HCT116 (cell line): ENCODE measurements around the gene CEACAM19. TPM values are rescaled to one million over a fixed set of nuclear protein-coding genes. Genes with fewer than 3 reads are reported as not detected.

Source experiments
- ATAC-seq: fragments of 200-7000 bp; cut with Tn5 transposase; 2 replicates; pipeline ENCODE4 v1.9.1; 2020; ENCODE audit warnings: mild to moderate bottlenecking, moderate library complexity
- BruUV-seq: library from RNA; stranded (reverse); fragments of 400-500 nt; replicated peaks from 2 replicates; lab custom pipeline; 2021; lab: Mats Ljungman, UMichigan
- CTCF ChIA-PET: fragments of 300-600 bp; sonication (Branson Sonifier 250); formaldehyde crosslinking; loops from one replicate; lab custom pipeline; 2021; ENCODE audit warnings: antibody characterized with exemption; lab: Charles Lee
- POLR2A ChIA-PET: fragments of 300-600, 350-600 bp; sonication (Branson Sonifier 250); formaldehyde crosslinking; loops from one replicate; lab custom pipeline; 2021; ENCODE audit warnings: antibody characterized with exemption; lab: Charles Lee
- RAD21 ChIA-PET, 2 experiments: fragments of 300-600 bp; sonication (Branson Sonifier 250); formaldehyde crosslinking; loops; one replicate each; lab custom pipeline; 2023; ENCODE audit warnings: low total read pairs in 2 of 2; ENCODE audit not compliant: uncharacterized antibody in 2 of 2, unreplicated experiment in 2 of 2, low non-redundant PET in 1 of 2; lab: Charles Lee
- DNase-seq: peaks from one replicate; pipeline ENCODE4 v3.0.0-alpha.2; 2010; ENCODE audit warnings: low read depth, low spot score
- H2AFZ ChIP-seq: fragments of 200-600 bp; shearing (Covaris generic), sonication (generic); 2 replicates; pipeline ENCODE4 v1.6.1; 2017; ENCODE audit warnings: low read depth, mixed run types, mixed read lengths, antibody characterized with exemption, low read length; ENCODE audit not compliant: poor library complexity, severe bottlenecking
- H3K27ac ChIP-seq: 2 replicates; pipeline ENCODE4 v1.5.1; 2012; ENCODE audit warnings: low read depth, low read length
- H3K27me3 ChIP-seq: fragments of 200-600 bp; sonication (generic); 2 replicates; pipeline ENCODE4 v1.6.1; 2016; ENCODE audit warnings: mixed run types, low read length, mixed read lengths; ENCODE audit not compliant: insufficient read depth
- H3K36me3 ChIP-seq, 2 experiments: fragments of 200-500 bp in 1 of 2; fragments of 200-600 bp in 1 of 2; sonication (Bioruptor generic) in 1 of 2; sonication (generic) in 1 of 2; 2 replicates each; pipeline versions ENCODE4 v1.5.1 to v1.6.1; 2014 to 2016; ENCODE audit warnings: low read length in 2 of 2, inconsistent platforms in 1 of 2, mixed read lengths in 1 of 2, mixed run types in 1 of 2; ENCODE audit not compliant: insufficient read depth in 2 of 2, control insufficient read depth in 1 of 2
- H3K4me1 ChIP-seq, 2 experiments: fragments of 200-600 bp in 1 of 2; sonication (generic) in 1 of 2; 2 replicates each; pipeline versions ENCODE4 v1.5.1 to v1.6.1; 2012 to 2017; ENCODE audit warnings: low read length in 2 of 2, inconsistent platforms in 1 of 2, mild to moderate bottlenecking in 1 of 2, mixed read lengths in 1 of 2, mixed run types in 1 of 2, moderate library complexity in 1 of 2; ENCODE audit not compliant: insufficient read depth in 2 of 2, control insufficient read depth in 1 of 2
- H3K4me2 ChIP-seq: fragments of 200-600 bp; sonication (generic); 2 replicates; pipeline ENCODE4 v1.6.1; 2017; ENCODE audit warnings: mixed run types, low read length, mixed read lengths
- H3K4me3 ChIP-seq, 2 experiments: fragments of 200-600 bp in 1 of 2; sonication (generic) in 1 of 2; replicated peaks in 1 of 2; 2 replicates each; pipeline ENCODE4 v1.5.1; 2011 to 2016; ENCODE audit warnings: low read length in 2 of 2, control low read depth in 1 of 2, low read depth in 1 of 2, mild to moderate bottlenecking in 1 of 2, mixed read lengths in 1 of 2, mixed run types in 1 of 2
- H3K79me2 ChIP-seq: fragments of 200-600 bp; sonication (generic); 2 replicates; pipeline ENCODE4 v1.6.1; 2017; ENCODE audit warnings: mild to moderate bottlenecking, mixed run types, low read length, moderate library complexity, mixed read lengths; ENCODE audit not compliant: insufficient read depth
- H3K9ac ChIP-seq: fragments of 200-600 bp; sonication (generic); 2 replicates; pipeline ENCODE4 v1.6.1; 2016; ENCODE audit warnings: low read length, mixed read lengths
- H3K9me2 ChIP-seq: fragments of 200-600 bp; sonication (generic), shearing (Covaris generic); 2 replicates; pipeline ENCODE4 v1.6.1; 2017; ENCODE audit warnings: mixed run types, mild to moderate bottlenecking, moderate library complexity; ENCODE audit not compliant: insufficient read depth
- H3K9me3 ChIP-seq, 2 experiments: fragments of 200-500 bp in 1 of 2; fragments of 200-600 bp in 1 of 2; sonication (Bioruptor generic) in 1 of 2; sonication (generic) in 1 of 2; 2 replicates each; pipeline ENCODE4 v1.6.1; 2014 to 2017; ENCODE audit warnings: low read length in 2 of 2, mixed read lengths in 2 of 2, inconsistent platforms in 1 of 2, low read depth in 1 of 2, mild to moderate bottlenecking in 1 of 2, mixed run types in 1 of 2, moderate library complexity in 1 of 2; ENCODE audit not compliant: control insufficient read depth in 1 of 2, insufficient read depth in 1 of 2
- H4K20me1 ChIP-seq: fragments of 200-600 bp; sonication (generic), shearing (Covaris generic); 2 replicates; pipeline ENCODE4 v1.6.1; 2017; ENCODE audit warnings: mixed run types, mild to moderate bottlenecking, moderate library complexity; ENCODE audit not compliant: insufficient read depth
- CBX3 ChIP-seq: IDR thresholded peaks from 2 replicates; pipeline ENCODE4 v1.6.1; 2012; ENCODE audit warnings: low read depth
- CEBPB ChIP-seq: IDR thresholded peaks from 2 replicates; pipeline ENCODE4 v1.6.1; 2012; ENCODE audit warnings: low read depth
- EGR1 ChIP-seq: IDR thresholded peaks from 2 replicates; pipeline ENCODE4 v1.6.1; 2012; ENCODE audit warnings: low read depth
- ELF1 ChIP-seq: IDR thresholded peaks from 2 replicates; pipeline ENCODE4 v1.6.1; 2012; ENCODE audit warnings: low read depth, borderline replicate concordance
- EZH2 ChIP-seq: fragments of 200-600 bp; sonication (generic); IDR thresholded peaks from 2 replicates; pipeline ENCODE4 v1.6.1; 2017; ENCODE audit warnings: antibody characterized with exemption, mixed run types
- EZH2phosphoT487 ChIP-seq: fragments of 200-600 bp; IDR thresholded peaks from 2 replicates; pipeline ENCODE4 v1.6.1; 2018; ENCODE audit warnings: antibody characterized with exemption, borderline replicate concordance
- FOSL1 ChIP-seq: IDR thresholded peaks from 2 replicates; pipeline ENCODE4 v1.6.1; 2012; ENCODE audit warnings: low read depth
- JUND ChIP-seq: IDR thresholded peaks from 2 replicates; pipeline ENCODE4 v1.6.1; 2012
- POLR2A ChIP-seq: IDR thresholded peaks from 2 replicates; pipeline ENCODE4 v1.7.0; 2011; ENCODE audit warnings: borderline replicate concordance; ENCODE audit not compliant: insufficient read depth, insufficient read length; ENCODE audit errors: extremely low read depth
- SIN3A ChIP-seq: IDR thresholded peaks from 2 replicates; pipeline ENCODE4 v1.6.1; 2012; ENCODE audit warnings: low read depth
- SP1 ChIP-seq: IDR thresholded peaks from 2 replicates; pipeline ENCODE4 v1.6.1; 2012; ENCODE audit warnings: low read depth
- TCF7L2 ChIP-seq: IDR thresholded peaks from 2 replicates; pipeline ENCODE4 v1.7.0; 2011; ENCODE audit warnings: borderline replicate concordance, inconsistent platforms; ENCODE audit not compliant: insufficient read depth, insufficient read length; ENCODE audit errors: extremely low read depth
- YY1 ChIP-seq: IDR thresholded peaks from 2 replicates; pipeline ENCODE4 v1.6.1; 2011; ENCODE audit warnings: low read length, low read depth, moderate library complexity, mild to moderate bottlenecking; ENCODE audit not compliant: insufficient replicate concordance; ENCODE audit errors: extremely low read depth
- ZFX ChIP-seq: fragments of 450-650 bp; IDR thresholded peaks from 2 replicates; pipeline ENCODE4 v1.6.1; 2017
- ZNF274 ChIP-seq: fragments of 200-500 bp; sonication (Bioruptor generic); IDR thresholded peaks from 2 replicates; pipeline ENCODE4 v1.6.1; 2014; ENCODE audit warnings: mild to moderate bottlenecking, low read depth, low read length, inconsistent platforms
- intact Hi-C: fragments of 100-400 bp; cut with micrococcal nuclease; formaldehyde crosslinking; loops from 2 replicates; pipeline ENCODE4 v1.10.0; 2022
- total RNA-seq: library from RNA; stranded (reverse); gene quantifications from one replicate; pipeline ENCODE4 v1.2.1, GENCODE V29; 2021; ENCODE audit not compliant: unreplicated experiment
- TF ChIP-seq, protein P1 (sequence below): IDR thresholded peaks from 2 replicates; pipeline ENCODE4 v1.6.1; 2012; ENCODE audit warnings: low read depth

The CEACAM19 gene
- total RNA-seq, 1 experiment from 2014 or later, result 4.0 TPM

DNA sequence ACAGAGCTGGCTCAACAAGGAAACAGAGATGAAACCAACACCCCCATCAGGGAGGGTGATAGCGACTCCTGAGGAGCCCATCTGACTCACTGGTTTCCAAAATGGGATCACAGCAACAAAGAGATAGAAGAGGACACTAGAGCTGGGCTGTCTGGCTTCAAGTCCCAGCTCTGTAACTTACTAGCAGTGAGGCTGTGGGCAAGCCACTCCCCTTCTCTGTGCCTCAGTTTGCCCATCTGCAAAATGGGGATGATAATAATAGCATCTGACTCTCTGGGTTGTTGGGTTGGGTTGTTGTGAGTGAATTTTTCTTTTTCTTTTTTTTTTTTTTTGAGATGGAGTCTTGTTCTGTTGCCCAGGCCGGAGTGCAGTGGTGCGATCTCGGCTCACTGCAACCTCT, 43.7 kb upstream of the CEACAM19 start (continued):
- TF ChIP-seq, protein P1, sequence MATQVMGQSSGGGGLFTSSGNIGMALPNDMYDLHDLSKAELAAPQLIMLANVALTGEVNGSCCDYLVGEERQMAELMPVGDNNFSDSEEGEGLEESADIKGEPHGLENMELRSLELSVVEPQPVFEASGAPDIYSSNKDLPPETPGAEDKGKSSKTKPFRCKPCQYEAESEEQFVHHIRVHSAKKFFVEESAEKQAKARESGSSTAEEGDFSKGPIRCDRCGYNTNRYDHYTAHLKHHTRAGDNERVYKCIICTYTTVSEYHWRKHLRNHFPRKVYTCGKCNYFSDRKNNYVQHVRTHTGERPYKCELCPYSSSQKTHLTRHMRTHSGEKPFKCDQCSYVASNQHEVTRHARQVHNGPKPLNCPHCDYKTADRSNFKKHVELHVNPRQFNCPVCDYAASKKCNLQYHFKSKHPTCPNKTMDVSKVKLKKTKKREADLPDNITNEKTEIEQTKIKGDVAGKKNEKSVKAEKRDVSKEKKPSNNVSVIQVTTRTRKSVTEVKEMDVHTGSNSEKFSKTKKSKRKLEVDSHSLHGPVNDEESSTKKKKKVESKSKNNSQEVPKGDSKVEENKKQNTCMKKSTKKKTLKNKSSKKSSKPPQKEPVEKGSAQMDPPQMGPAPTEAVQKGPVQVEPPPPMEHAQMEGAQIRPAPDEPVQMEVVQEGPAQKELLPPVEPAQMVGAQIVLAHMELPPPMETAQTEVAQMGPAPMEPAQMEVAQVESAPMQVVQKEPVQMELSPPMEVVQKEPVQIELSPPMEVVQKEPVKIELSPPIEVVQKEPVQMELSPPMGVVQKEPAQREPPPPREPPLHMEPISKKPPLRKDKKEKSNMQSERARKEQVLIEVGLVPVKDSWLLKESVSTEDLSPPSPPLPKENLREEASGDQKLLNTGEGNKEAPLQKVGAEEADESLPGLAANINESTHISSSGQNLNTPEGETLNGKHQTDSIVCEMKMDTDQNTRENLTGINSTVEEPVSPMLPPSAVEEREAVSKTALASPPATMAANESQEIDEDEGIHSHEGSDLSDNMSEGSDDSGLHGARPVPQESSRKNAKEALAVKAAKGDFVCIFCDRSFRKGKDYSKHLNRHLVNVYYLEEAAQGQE, result no peak
- TF ChIP-seq, all 23 proteins: peak for 0

DNA sequence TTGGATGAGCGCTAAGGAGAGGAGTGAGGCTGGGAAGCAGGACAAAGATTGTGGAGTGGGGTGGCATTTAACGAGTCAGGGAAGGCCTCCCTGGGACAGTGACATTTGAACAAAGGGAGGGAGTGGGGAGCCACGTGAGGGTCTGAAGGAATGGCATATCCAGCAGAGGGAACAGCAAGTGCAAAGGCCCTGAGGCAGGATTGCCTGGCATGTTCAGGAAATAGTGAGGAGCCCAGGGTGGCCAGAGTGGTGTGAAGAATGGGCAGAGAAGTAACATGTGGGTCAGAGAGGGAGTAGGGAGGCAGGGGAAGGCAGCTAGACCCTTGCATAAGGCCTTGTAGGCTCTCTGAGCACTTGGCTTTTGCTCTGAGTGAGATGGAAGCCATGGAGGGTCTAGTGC, 42.5 kb upstream of the CEACAM19 start:
- Histone ChIP-seq H3K27me3 (no peaks in the 10 kb centered on the region), H3K9me2 (no peaks in the 10 kb centered on the region), H3K4me2 (no peak overlapping the region), H2AFZ (no peak overlapping the region), H3K9ac (no peak overlapping the region), H3K9me3 (peaks cover 0 to 7% of the 10 kb centered on the region in 2 experiments; a peak in 1 of 4 replicates), H3K27ac (no peak overlapping the region), H3K4me1 (peaks cover 13 to 29% of the 10 kb centered on the region in 2 experiments), H3K4me3 (no peak overlapping the region)
- DNase-seq (no peak), ATAC-seq (no peak)
- POLR2A ChIA-PET, result no interaction called here
- RAD21 ChIA-PET, result no interaction called here
- CTCF ChIA-PET, result no interaction called here
- intact Hi-C loops, result no loop called here
- TF ChIP-seq TCF7L2 (no peak), EGR1 (no peak), ZFX (no peak), FOSL1 (no peak), POLR2A (no peak), ZNF274 (no peak), YY1 (no peak), SP1 (no peak), EZH2 (no peak), EZH2phosphoT487 (no peak), ELF1 (no peak), SIN3A (no peak), CBX3 (no peak), JUND (no peak), CEBPB (no peak)
- TF ChIP-seq, protein P1, result no peak
- TF ChIP-seq, all 23 proteins: peak for 0
- no peaks in the 10 kb centered on the region for H3K79me2 ChIP-seq
- 0 out of 4 replicates have a peak, but pooled peaks cover 0 to 8% of the 10 kb centered on the region in 2 experiments for H3K36me3 ChIP-seq
- H4K20me1 ChIP-seq, result no peaks in the 10 kb centered on the region
- BruUV-seq, result no TSS peak
